ENCODE measurements around the gene ACSM3. TPM values are rescaled to one million over a fixed set of nuclear protein-coding genes. Genes with fewer than 3 reads are reported as not detected.

ACSM3 gene
- polyA plus RNA-seq, 2 of the 4 experiments (the other 2 are of a cell fraction), result 2.9 to 15.7 TPM

DNA sequence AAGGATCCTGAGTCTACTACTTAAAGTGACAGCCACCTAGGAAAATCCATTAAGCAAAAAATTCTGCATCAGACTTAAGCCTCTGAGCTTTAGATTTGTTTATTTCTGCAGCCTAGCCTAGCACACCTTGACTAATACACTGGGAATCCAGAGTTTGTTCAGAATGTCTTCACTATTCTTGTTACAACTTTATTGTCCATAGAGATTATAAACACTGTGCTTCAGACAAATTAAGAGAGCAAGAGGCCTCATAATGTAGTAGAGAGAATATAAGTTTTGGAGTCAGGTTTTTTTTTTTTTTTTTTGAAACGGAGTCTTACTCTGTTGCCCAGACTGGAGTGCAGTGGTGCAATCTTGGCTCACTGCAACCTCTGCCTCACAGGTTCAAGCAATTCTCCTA lies 13.3 kb upstream of the ACSM3 start:
- POLR2A ChIA-PET, result no interaction called here
- no peak overlapping the region for H3K27ac ChIP-seq
- no peak overlapping the region for H3K4me2 ChIP-seq
- TF ChIP-seq RARB (CRISPR knock-in tag; IDR thresholded peaks at IDR 0.05) (no peak), CHD2 (IDR thresholded peaks at IDR 0.05; ENCODE audit: low read length, partially characterized antibody) (no peak), KDM5A (IDR thresholded peaks at IDR 0.05) (no peak), NFE2L2 (conservative IDR thresholded peaks at IDR 0.05; ENCODE audit: low read length) (no peak)
- TF ChIP-seq, protein P1, sequence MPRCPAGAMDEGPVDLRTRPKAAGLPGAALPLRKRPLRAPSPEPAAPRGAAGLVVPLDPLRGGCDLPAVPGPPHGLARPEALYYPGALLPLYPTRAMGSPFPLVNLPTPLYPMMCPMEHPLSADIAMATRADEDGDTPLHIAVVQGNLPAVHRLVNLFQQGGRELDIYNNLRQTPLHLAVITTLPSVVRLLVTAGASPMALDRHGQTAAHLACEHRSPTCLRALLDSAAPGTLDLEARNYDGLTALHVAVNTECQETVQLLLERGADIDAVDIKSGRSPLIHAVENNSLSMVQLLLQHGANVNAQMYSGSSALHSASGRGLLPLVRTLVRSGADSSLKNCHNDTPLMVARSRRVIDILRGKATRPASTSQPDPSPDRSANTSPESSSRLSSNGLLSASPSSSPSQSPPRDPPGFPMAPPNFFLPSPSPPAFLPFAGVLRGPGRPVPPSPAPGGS (IDR thresholded peaks at IDR 0.05), result no peak
- TF ChIP-seq, protein P2, sequence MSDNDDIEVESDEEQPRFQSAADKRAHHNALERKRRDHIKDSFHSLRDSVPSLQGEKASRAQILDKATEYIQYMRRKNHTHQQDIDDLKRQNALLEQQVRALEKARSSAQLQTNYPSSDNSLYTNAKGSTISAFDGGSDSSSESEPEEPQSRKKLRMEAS (IDR thresholded peaks at IDR 0.05), result no peak
- no peak for ATAC-seq
- H3K9me3 ChIP-seq, result peaks cover 11% of the 10 kb centered on the region
- CTCF ChIA-PET, result no interaction called here
- 12% methylated on average over 1 of the region's 1 CpG for WGBS (ENCODE audit: missing lambda C conversion rate)
- no peaks in the 10 kb centered on the region for H3K4me1 ChIP-seq
- DNase-seq (ENCODE audit: low read depth in 1 of 2, low spot score in 1 of 2), result no peak
- FAIRE-seq, result no peak
- H3K4me3 ChIP-seq, result no peak overlapping the region

DNA sequence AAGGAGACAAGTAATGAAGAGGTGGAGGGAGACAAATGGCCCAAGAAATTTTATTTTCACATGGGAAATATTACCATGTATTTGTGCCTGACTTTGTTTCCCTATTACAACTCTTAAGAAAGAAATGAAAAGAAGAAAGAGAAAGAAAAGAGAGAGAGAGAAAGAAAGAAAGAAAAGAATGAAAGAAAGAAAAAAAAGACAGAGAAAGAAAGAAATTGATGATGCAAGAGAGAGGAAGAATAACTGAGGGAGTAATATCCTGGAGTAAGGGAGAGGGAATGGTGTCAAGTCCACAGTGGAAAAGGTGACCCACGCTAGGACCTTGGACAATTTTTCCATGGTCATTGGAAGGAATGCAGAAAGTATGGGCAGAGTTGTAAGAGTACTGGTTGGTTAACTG lies 10.1 kb upstream of the ACSM3 start:
- Histone ChIP-seq H3K4me3 (no peak overlapping the region), H3K9me3 (no peaks in the 10 kb centered on the region), H3K4me1 (no peaks in the 10 kb centered on the region), H3K4me2 (no peak overlapping the region), H3K27ac (no peak overlapping the region)
- 7% methylated on average over 1 of the region's 1 CpG for WGBS (ENCODE audit: missing lambda C conversion rate)
- no peak for DNase-seq (ENCODE audit: low read depth in 1 of 2, low spot score in 1 of 2)
- no peak for ATAC-seq
- no peak for FAIRE-seq
- POLR2A ChIA-PET, result interaction anchor here (1.1 kb wide), 1 partner anchor 12 kb away, joined by 4 read pairs; the partner anchor contains the start of gene THUMPD1
- TF ChIP-seq, protein P2 (IDR thresholded peaks at IDR 0.05), result no peak
- TF ChIP-seq, protein P3, sequence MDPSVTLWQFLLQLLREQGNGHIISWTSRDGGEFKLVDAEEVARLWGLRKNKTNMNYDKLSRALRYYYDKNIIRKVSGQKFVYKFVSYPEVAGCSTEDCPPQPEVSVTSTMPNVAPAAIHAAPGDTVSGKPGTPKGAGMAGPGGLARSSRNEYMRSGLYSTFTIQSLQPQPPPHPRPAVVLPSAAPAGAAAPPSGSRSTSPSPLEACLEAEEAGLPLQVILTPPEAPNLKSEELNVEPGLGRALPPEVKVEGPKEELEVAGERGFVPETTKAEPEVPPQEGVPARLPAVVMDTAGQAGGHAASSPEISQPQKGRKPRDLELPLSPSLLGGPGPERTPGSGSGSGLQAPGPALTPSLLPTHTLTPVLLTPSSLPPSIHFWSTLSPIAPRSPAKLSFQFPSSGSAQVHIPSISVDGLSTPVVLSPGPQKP (IDR thresholded peaks at IDR 0.05; ENCODE audit: low read depth, low read length), result no peak
- TF ChIP-seq MAZ (IDR thresholded peaks at IDR 0.05; ENCODE audit: borderline replicate concordance, low read depth, low read length) (no peak), CBX8 (IDR thresholded peaks at IDR 0.05) (no peak), NFE2L2 (conservative IDR thresholded peaks at IDR 0.05; ENCODE audit: low read length) (no peak), EHMT2 (IDR thresholded peaks at IDR 0.05; ENCODE audit: low read depth) (no peak), FOXS1 (CRISPR knock-in tag; IDR thresholded peaks at IDR 0.05) (no peak), SREBF2 (IDR thresholded peaks at IDR 0.05) (no peak), RAD21 (conservative IDR thresholded peaks at IDR 0.05 in 1 of 2, IDR thresholded peaks at IDR 0.05 in 1 of 2) (no peak), JUNB (IDR thresholded peaks at IDR 0.05) (no peak), HEYL (CRISPR knock-in tag; IDR thresholded peaks at IDR 0.05) (no peak), POLR2AphosphoS2 (conservative IDR thresholded peaks at IDR 0.05; ENCODE audit: low read length) (no peak), CHD4 (IDR thresholded peaks at IDR 0.05; ENCODE audit: borderline replicate concordance) (no peak), KDM1A (IDR thresholded peaks at IDR 0.05; ENCODE audit: low read depth) (no peak), TP53 (CRISPR knock-in tag; IDR thresholded peaks at IDR 0.05) (no peak), EHF (CRISPR knock-in tag; IDR thresholded peaks at IDR 0.05) (no peak), RFX5 (IDR thresholded peaks at IDR 0.05) (no peak)
- TF ChIP-seq, protein P1 (IDR thresholded peaks at IDR 0.05), result no peak
- TF ChIP-seq, protein P4, sequence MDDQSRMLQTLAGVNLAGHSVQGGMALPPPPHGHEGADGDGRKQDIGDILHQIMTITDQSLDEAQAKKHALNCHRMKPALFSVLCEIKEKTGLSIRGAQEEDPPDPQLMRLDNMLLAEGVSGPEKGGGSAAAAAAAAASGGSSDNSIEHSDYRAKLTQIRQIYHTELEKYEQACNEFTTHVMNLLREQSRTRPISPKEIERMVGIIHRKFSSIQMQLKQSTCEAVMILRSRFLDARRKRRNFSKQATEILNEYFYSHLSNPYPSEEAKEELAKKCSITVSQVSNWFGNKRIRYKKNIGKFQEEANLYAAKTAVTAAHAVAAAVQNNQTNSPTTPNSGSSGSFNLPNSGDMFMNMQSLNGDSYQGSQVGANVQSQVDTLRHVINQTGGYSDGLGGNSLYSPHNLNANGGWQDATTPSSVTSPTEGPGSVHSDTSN (IDR thresholded peaks at IDR 0.05), result no peak
- TF ChIP-seq, protein P5, sequence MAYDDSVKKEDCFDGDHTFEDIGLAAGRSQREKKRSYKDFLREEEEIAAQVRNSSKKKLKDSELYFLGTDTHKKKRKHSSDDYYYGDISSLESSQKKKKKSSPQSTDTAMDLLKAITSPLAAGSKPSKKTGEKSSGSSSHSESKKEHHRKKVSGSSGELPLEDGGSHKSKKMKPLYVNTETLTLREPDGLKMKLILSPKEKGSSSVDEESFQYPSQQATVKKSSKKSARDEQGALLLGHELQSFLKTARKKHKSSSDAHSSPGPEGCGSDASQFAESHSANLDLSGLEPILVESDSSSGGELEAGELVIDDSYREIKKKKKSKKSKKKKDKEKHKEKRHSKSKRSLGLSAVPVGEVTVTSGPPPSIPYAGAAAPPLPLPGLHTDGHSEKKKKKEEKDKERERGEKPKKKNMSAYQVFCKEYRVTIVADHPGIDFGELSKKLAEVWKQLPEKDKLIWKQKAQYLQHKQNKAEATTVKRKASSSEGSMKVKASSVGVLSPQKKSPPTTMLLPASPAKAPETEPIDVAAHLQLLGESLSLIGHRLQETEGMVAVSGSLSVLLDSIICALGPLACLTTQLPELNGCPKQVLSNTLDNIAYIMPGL (CRISPR knock-in tag; IDR thresholded peaks at IDR 0.05; ENCODE audit: borderline replicate concordance), result no peak
- CTCF ChIA-PET, result interaction anchor here (0.5 kb wide), 1 partner anchor 528 kb away, joined by 3 read pairs; no protein-coding TSS in a partner anchor

Data from A549 (cell line).